GM06990 (cell line): ENCODE results near the gene TET2.
A peak's percentile ranks its signal among the peaks of the same experiment; 100 is the strongest.

Experiments used
- DNase-seq: peaks from one replicate; pipeline ENCODE4 v3.0.0-alpha.2; 2011; ENCODE audit not compliant: insufficient read length; ENCODE audit errors: extremely low read depth
- H3K27me3 ChIP-seq: replicated peaks from 2 replicates; pipeline ENCODE4 v1.6.0; 2011; ENCODE audit warnings: low read length; ENCODE audit not compliant: control insufficient read depth, insufficient read depth
- H3K36me3 ChIP-seq: 2 replicates; pipeline ENCODE4 v1.5.1; 2011; ENCODE audit warnings: low read length; ENCODE audit not compliant: control insufficient read depth, insufficient read depth
- H3K4me3 ChIP-seq: replicated peaks from 2 replicates; pipeline ENCODE4 v1.5.1; 2011; ENCODE audit warnings: low read depth, mild to moderate bottlenecking, control low read depth, low read length
- CTCF ChIP-seq: IDR thresholded peaks from 2 replicates; pipeline ENCODE4 v1.5.1; 2011; ENCODE audit warnings: low read length, control low read depth, mild to moderate bottlenecking, inconsistent platforms; ENCODE audit not compliant: insufficient read depth, poor library complexity, severe bottlenecking

TET2 gene

GRCh38 chr4:105146276-105147015 is at the start of gene TET2:
Gene TET2 (plus strand): TSS chr4:105146876. CDS start chr4:105233943, 87,067 bp downstream.
- Histone ChIP-seq H3K4me3 (peak within 1 kb of the TSS; percentile 98), H3K36me3 (no peaks in the 10 kb centered on the region; the same call in none of the 2 replicates), H3K27me3 (no peaks in the 10 kb centered on the region)
- peak; percentile 96 for DNase-seq
- TF ChIP-seq CTCF, result peak; percentile 2

- no peaks in the 10 kb centered on the region for H3K36me3 ChIP-seq
- H3K27me3 ChIP-seq, result no peaks in the 10 kb centered on the region
- no peak for TF ChIP-seq CTCF
- no peak overlapping the region for H3K4me3 ChIP-seq
- DNase-seq, result no peak
Observed at GRCh38 chr4:105102016-105102415, 44.7 kb upstream of the TET2 start.

GRCh38 chr4:105106426-105106825 is 40.2 kb upstream of the TET2 start:
- DNase-seq, result no peak
- Histone ChIP-seq H3K36me3 (no peaks in the 10 kb centered on the region), H3K4me3 (no peak overlapping the region), H3K27me3 (no peaks in the 10 kb centered on the region)
- TF ChIP-seq CTCF, result no peak

GRCh38 chr4:105107095-105107856 is 39.4 kb upstream of the TET2 start:
- no peak overlapping the region for H3K4me3 ChIP-seq
- no peaks in the 10 kb centered on the region for H3K27me3 ChIP-seq
- DNase-seq, result no peak
- H3K36me3 ChIP-seq, result no peaks in the 10 kb centered on the region
- TF ChIP-seq CTCF, result no peak

GRCh38 chr4:105108971-105109370 is 37.7 kb upstream of the TET2 start:
- no peaks in the 10 kb centered on the region for H3K27me3 ChIP-seq
- TF ChIP-seq CTCF, result no peak
- H3K36me3 ChIP-seq, result no peaks in the 10 kb centered on the region
- no peak for DNase-seq
- no peak overlapping the region for H3K4me3 ChIP-seq
